GM12865 (cell line): ENCODE results near the gene SAE1.
A peak's percentile ranks its signal among the peaks of the same experiment; 100 is the strongest.
"Not testable (repeated sequence)": the region's sequence is repeated elsewhere in the genome, so short reads cannot be mapped to it uniquely, and the experiment has no call there.

Experiments
- DNase-seq: peaks from one replicate; pipeline ENCODE4 v3.0.0; 2010; ENCODE audit warnings: low read depth
- H3K4me3 ChIP-seq: 2 replicates; pipeline ENCODE4 v1.5.1; 2011; ENCODE audit warnings: mild to moderate bottlenecking, low read depth, low read length, control low read depth
- CTCF ChIP-seq: IDR thresholded peaks from 2 replicates; pipeline ENCODE4 v1.5.1; 2011; ENCODE audit warnings: low read length, control low read depth, low read depth, inconsistent platforms; ENCODE audit not compliant: insufficient read depth; ENCODE audit errors: missing control alignments

SAE1 gene

GRCh38 chr19:47129579-47129978 lies 1.1 kb upstream of the SAE1 start:
- DNase-seq: no peak
- no peak for TF ChIP-seq CTCF
- no peak overlapping the region for H3K4me3 ChIP-seq

DNA sequence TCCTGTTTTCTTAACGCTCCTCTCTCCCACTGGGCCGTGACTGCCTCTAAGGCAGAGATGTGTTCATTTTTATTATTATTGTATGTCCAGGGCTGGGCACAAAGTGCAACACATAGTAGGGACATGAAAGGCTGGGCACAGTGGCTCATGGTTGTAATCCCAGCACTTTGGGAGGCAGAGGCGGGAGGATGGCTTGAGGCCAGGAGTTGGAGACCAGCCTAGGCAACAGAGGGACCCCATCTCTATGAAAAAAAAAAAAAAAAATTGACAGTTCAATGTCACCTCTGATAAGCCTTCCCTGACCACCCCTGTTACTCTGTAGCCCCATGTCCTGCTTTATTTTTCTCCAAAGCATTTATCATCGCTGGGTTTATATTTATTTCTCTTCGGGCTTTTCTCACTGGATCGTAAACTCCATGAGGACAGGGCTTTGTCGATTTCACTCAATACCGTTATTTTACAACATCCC lies 481 bp upstream of the SAE1 start:
- no peak for DNase-seq
- no peak for TF ChIP-seq CTCF
- H3K4me3 ChIP-seq: peak overlapping the region; percentile 4; the same call in 1 of the 2 replicates

- no peak for TF ChIP-seq CTCF
- DNase-seq: no peak
- H3K4me3 ChIP-seq: peak overlapping the region; percentile 94
Measured at GRCh38 chr19:47132194-47132852, 1.7 kb downstream of the SAE1 start.

- no peak for TF ChIP-seq CTCF
- H3K4me3 ChIP-seq: no peak overlapping the region
- no peak for DNase-seq
Measured at GRCh38 chr19:47133021-47133471, 2.4 kb downstream of the SAE1 start.

- TF ChIP-seq CTCF: no peak
- no peak overlapping the region for H3K4me3 ChIP-seq
- no peak for DNase-seq
Measured at GRCh38 chr19:47134545-47134944, 3.9 kb downstream of the SAE1 start.

DNA sequence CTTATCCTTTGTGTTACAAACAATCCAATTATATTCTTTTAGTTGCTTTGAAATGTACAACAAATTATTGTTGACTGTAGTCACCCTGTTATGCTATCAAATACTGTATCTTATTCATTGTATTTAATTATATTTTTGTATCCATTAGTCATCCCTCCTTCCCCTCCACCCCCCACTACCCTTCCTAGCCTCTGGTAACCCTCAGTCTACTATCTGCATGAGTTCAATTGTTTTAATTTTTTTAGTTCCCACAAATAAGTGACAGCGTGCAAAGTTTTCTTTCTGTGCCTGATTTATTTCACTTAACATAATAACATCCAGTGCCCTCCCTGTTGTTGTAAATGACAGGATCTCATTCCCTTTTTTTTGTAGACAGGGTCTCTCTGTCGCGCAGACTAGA lies 4.5 kb downstream of the SAE1 start:
- DNase-seq: no peak
- no peak for TF ChIP-seq CTCF
- no peak overlapping the region for H3K4me3 ChIP-seq

DNA sequence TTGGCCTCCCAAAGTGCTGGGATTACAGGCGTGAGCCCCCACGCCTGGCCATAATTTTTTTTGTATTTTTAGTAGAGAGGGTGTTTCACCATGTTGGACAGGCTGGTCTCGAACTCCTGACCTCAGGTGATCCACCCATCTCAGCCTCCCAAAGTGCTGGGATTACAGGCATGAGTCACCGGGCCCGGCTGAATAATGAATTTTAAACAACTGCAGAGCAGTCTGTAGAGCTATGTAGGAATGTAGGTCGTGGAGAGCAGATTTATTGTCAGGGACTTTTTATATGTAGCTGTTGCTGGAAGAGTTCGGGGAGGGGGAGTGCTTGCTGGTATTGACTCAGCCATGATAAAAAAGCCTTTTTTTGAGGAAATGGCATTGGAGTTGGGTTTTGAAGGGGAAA lies 10.6 kb downstream of the SAE1 start:
- H3K4me3 ChIP-seq, DNase-seq: not testable (repeated sequence)

DNA sequence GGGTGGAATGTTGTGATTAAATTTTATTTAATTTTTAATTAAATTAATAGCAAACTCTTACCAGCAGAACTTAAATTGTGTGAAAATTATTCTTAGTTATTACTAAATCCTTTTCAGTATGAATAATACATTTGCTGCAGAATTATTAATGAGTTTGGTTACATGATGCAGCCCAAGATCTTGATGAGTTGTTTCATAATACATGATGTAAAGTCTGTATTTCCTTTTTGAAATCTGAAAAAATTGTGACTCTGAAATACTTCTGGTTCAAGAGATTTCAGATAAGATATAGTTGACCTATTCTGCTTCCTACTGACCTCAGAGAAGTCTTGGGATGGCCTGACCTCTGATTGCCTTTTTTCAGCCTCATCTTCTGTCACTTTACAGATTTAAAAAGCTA lies 11.1 kb downstream of the SAE1 start:
- DNase-seq: no peak
- H3K4me3 ChIP-seq: no peak overlapping the region
- no peak for TF ChIP-seq CTCF
